ENCODE measurements around the gene PIEZO1. TPM values are rescaled to one million over a fixed set of nuclear protein-coding genes. Genes with fewer than 3 reads are reported as not detected.

The PIEZO1 gene
- total and polyA plus RNA-seq, 9 of the 15 experiments (the other 6 are each of a cell fraction or from before 2014, with no cell fraction given) = 3.6 to 432 (median 131) TPM

GRCh38 chr16:88827727-88828126 is 42.7 kb upstream of the PIEZO1 start:
- intact Hi-C loops (cut with micrococcal nuclease) (no loop called here), in situ Hi-C loops (cut with MboI) (no loop called here)
- no peaks in the 10 kb centered on the region for H3K27me3 ChIP-seq (ENCODE audit: control insufficient read depth in 2 of 2, insufficient read depth in 2 of 2, low read length in 2 of 2)
- BruUV-seq (replicated peaks) = no TSS peak
- no peak overlapping the region for H3K27ac ChIP-seq (ENCODE audit: extremely low read depth, low read depth, low read length)
- H3K79me2 ChIP-seq (ENCODE audit: control insufficient read depth, insufficient read depth, low read length) = no peaks in the 10 kb centered on the region
- no peak for FAIRE-seq
- H3K9ac ChIP-seq (ENCODE audit: insufficient read depth in 1 of 2, low read depth in 2 of 2, low read length in 2 of 2) = no peak overlapping the region
- WGBS (ENCODE audit: insufficient coverage, low coverage, missing lambda C conversion rate) = 79% methylated on average over 17 of the region's 21 CpGs
- H3K36me3 ChIP-seq (ENCODE audit: control insufficient read depth, insufficient read depth, low read length) = no peaks in the 10 kb centered on the region
- no peak for ATAC-seq
- no peak overlapping the region for H3K4me2 ChIP-seq (ENCODE audit: insufficient read depth, low read length)
- no peaks in the 10 kb centered on the region for H3K9me1 ChIP-seq (ENCODE audit: control insufficient read depth, insufficient read depth, low read length)
- peaks cover 0 to 53% of the 10 kb centered on the region in 2 experiments; a peak in 2 of 5 replicates for H3K4me1 ChIP-seq (replicated peaks in 1 of 2; ENCODE audit: control insufficient read depth in 2 of 2, insufficient read depth in 2 of 2, low read length in 2 of 2)
- POLR2A ChIA-PET = interaction anchor here (0.6 to 1.4 kb wide), 5 partner anchors 12 to 457 kb away, joined by 3 to 4 read pairs (median 3); partner anchors contain the start of gene ZNF778
- CTCF ChIA-PET (ENCODE audit: low intra/inter-chr PET ratio) = no interaction called here
- H3K4me3 ChIP-seq = no peak overlapping the region
- H2AFZ ChIP-seq (ENCODE audit: low read depth, low read length) = no peak overlapping the region
- DNase-seq (ENCODE audit: extremely low read depth in 1 of 4, low spot score in 3 of 4) = no peak
- H3K9me3 ChIP-seq (replicated peaks; ENCODE audit: control insufficient read depth, insufficient read depth, low read depth, low read length) = no peaks in the 10 kb centered on the region
- H4K20me1 ChIP-seq (replicated peaks; ENCODE audit: control insufficient read depth, insufficient read depth, low read length) = no peaks in the 10 kb centered on the region; the same call in 1 of the 2 replicates
- TF ChIP-seq BCL6 (CRISPR knock-in tag; IDR thresholded peaks at IDR 0.05) = no peak
- TF ChIP-seq FOXM1 (IDR thresholded peaks at IDR 0.05; ENCODE audit: low read depth) = no peak
- no peak for TF ChIP-seq FOXM1 (CRISPR knock-in tag; IDR thresholded peaks at IDR 0.05; ENCODE audit: low read depth)
- TF ChIP-seq PHF20 (IDR thresholded peaks at IDR 0.05; ENCODE audit: partially characterized antibody) = no peak
- TF ChIP-seq SIN3A (IDR thresholded peaks at IDR 0.05; ENCODE audit: borderline replicate concordance in 2 of 2, control insufficient read depth in 1 of 2, low read depth in 2 of 2, low read length in 2 of 2) = no peak
- TF ChIP-seq MTA2 (IDR thresholded peaks at IDR 0.05; ENCODE audit: low read depth) = no peak
- no peak for TF ChIP-seq ZBTB5 (IDR thresholded peaks at IDR 0.05)
- TF ChIP-seq SREBF1 (IDR thresholded peaks at IDR 0.05; ENCODE audit: borderline replicate concordance, low read depth, low read length) = no peak
- no peak for TF ChIP-seq JUNB (CRISPR knock-in tag; conservative IDR thresholded peaks at IDR 0.05)
- TF ChIP-seq BDP1 (IDR thresholded peaks at IDR 0.05; ENCODE audit: insufficient read depth, insufficient read length) = no peak
- no peak for TF ChIP-seq ZNF23 (CRISPR knock-in tag; IDR thresholded peaks at IDR 0.05)
- TF ChIP-seq HDAC2 (IDR thresholded peaks at IDR 0.05) = no peak
- no peak for TF ChIP-seq CUX1 (CRISPR knock-in tag; IDR thresholded peaks at IDR 0.05)
- TF ChIP-seq ZNF699 (CRISPR knock-in tag; IDR thresholded peaks at IDR 0.05; ENCODE audit: insufficient replicate concordance) = no peak
- no peak for TF ChIP-seq PCBP2 (IDR thresholded peaks at IDR 0.05; ENCODE audit: low read depth, low read length, poor library complexity, severe bottlenecking)
- no peak for TF ChIP-seq RBM17 (IDR thresholded peaks at IDR 0.05; ENCODE audit: borderline replicate concordance, low read depth, low read length)
- no peak for TF ChIP-seq MED1 (CRISPR knock-in tag; IDR thresholded peaks at IDR 0.05; ENCODE audit: borderline replicate concordance)
- TF ChIP-seq HIVEP1 (CRISPR knock-in tag; IDR thresholded peaks at IDR 0.05) = no peak
